Neural cell (in vitro differentiated cells): ENCODE data around the gene ATP8B4.

ENCODE experiments used
- EP300 ChIP-seq: fragments of 450-650 bp; conservative IDR thresholded peaks from 2 replicates; pipeline ENCODE4 v1.6.1; 2014; ENCODE audit warnings: antibody characterized with exemption, mild to moderate bottlenecking, moderate library complexity; ENCODE audit not compliant: poor library complexity, severe bottlenecking
- RAD21 ChIP-seq: fragments of 450-650 bp; conservative IDR thresholded peaks from 2 replicates; pipeline ENCODE4 v1.6.1; 2014; ENCODE audit warnings: antibody characterized with exemption, mild to moderate bottlenecking, moderate library complexity
- TF ChIP-seq, protein P1 (sequence below): fragments of 450-650 bp; IDR thresholded peaks from 2 replicates; pipeline ENCODE4 v1.5.1; 2014; ENCODE audit warnings: antibody characterized with exemption, mild to moderate bottlenecking, moderate library complexity; ENCODE audit not compliant: poor library complexity, severe bottlenecking
- TF ChIP-seq, protein P2 (sequence below): IDR thresholded peaks from 2 replicates; pipeline ENCODE4 v1.6.1; 2012; ENCODE audit warnings: borderline replicate concordance

DNA sequence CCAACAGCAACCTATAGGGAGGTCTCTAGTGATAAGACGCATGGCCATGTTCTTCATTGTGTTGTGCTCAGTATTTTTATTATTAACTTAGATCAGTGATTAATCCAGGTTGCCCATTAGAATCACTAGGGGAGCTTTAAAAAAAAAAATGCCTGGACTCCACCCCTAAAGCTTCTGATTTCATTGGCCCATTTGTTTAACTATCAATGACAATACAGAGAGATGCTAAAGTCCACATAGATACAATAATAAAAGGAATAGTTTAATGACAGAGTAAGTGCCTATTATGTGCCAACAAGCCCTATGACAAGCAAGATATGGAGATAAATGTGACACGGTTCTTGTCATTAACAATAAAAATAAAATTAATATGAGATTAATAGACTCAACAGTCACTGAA is 55.8 kb downstream of the ATP8B4 start:
- TF ChIP-seq, protein P1, sequence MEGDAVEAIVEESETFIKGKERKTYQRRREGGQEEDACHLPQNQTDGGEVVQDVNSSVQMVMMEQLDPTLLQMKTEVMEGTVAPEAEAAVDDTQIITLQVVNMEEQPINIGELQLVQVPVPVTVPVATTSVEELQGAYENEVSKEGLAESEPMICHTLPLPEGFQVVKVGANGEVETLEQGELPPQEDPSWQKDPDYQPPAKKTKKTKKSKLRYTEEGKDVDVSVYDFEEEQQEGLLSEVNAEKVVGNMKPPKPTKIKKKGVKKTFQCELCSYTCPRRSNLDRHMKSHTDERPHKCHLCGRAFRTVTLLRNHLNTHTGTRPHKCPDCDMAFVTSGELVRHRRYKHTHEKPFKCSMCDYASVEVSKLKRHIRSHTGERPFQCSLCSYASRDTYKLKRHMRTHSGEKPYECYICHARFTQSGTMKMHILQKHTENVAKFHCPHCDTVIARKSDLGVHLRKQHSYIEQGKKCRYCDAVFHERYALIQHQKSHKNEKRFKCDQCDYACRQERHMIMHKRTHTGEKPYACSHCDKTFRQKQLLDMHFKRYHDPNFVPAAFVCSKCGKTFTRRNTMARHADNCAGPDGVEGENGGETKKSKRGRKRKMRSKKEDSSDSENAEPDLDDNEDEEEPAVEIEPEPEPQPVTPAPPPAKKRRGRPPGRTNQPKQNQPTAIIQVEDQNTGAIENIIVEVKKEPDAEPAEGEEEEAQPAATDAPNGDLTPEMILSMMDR: no peak
- no peak for TF ChIP-seq EP300
- TF ChIP-seq, protein P2, sequence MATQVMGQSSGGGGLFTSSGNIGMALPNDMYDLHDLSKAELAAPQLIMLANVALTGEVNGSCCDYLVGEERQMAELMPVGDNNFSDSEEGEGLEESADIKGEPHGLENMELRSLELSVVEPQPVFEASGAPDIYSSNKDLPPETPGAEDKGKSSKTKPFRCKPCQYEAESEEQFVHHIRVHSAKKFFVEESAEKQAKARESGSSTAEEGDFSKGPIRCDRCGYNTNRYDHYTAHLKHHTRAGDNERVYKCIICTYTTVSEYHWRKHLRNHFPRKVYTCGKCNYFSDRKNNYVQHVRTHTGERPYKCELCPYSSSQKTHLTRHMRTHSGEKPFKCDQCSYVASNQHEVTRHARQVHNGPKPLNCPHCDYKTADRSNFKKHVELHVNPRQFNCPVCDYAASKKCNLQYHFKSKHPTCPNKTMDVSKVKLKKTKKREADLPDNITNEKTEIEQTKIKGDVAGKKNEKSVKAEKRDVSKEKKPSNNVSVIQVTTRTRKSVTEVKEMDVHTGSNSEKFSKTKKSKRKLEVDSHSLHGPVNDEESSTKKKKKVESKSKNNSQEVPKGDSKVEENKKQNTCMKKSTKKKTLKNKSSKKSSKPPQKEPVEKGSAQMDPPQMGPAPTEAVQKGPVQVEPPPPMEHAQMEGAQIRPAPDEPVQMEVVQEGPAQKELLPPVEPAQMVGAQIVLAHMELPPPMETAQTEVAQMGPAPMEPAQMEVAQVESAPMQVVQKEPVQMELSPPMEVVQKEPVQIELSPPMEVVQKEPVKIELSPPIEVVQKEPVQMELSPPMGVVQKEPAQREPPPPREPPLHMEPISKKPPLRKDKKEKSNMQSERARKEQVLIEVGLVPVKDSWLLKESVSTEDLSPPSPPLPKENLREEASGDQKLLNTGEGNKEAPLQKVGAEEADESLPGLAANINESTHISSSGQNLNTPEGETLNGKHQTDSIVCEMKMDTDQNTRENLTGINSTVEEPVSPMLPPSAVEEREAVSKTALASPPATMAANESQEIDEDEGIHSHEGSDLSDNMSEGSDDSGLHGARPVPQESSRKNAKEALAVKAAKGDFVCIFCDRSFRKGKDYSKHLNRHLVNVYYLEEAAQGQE: no peak
- no peak for TF ChIP-seq RAD21
